Measurements from ENCODE around the gene BARX2.

The BARX2 gene

GRCh38 chr11:129443276-129443675 lies 67.6 kb downstream of the BARX2 start:
- no peak for DNase-seq

GRCh38 chr11:129444274-129444673 lies 68.6 kb downstream of the BARX2 start:
- DNase-seq, result no peak

- DNase-seq, result no peak
Measured at GRCh38 chr11:129445226-129445625, 69.6 kb downstream of the BARX2 start.

GRCh38 chr11:129446572-129446971 lies 70.9 kb downstream of the BARX2 start:
- DNase-seq, result no peak

- no peak for DNase-seq
Measured at GRCh38 chr11:129447654-129448239, 72.1 kb downstream of the BARX2 start.

- peak in 1 of 2 experiments; percentile 25 for DNase-seq
Measured at GRCh38 chr11:129451524-129451923, 75.9 kb downstream of the BARX2 start.

- no peak for DNase-seq
Measured at GRCh38 chr11:129453293-129453721, 77.7 kb downstream of the BARX2 start.

- DNase-seq, result no peak
Measured at GRCh38 chr11:129455101-129455500, 79.5 kb downstream of the BARX2 start.

- no peak for DNase-seq
Measured at GRCh38 chr11:129455756-129456655, 80.4 kb downstream of the BARX2 start.

- peak; percentile 54 to 75 for DNase-seq
Measured at GRCh38 chr11:129457321-129457720, 81.7 kb downstream of the BARX2 start.

GRCh38 chr11:129458278-129458677 lies 82.6 kb downstream of the BARX2 start:
- DNase-seq, result no peak

GRCh38 chr11:129458756-129459535 lies 83.3 kb downstream of the BARX2 start:
- peak in 1 of 2 experiments; percentile 23 for DNase-seq

- DNase-seq, result peak; percentile 97 to 99
Measured at GRCh38 chr11:129460714-129461113, 85.1 kb downstream of the BARX2 start.

GRCh38 chr11:129484068-129484467 lies 108.4 kb downstream of the BARX2 start:
- no peak for DNase-seq

- DNase-seq, result no peak
Measured at GRCh38 chr11:129489249-129489648, 113.6 kb downstream of the BARX2 start.

- DNase-seq, result no peak
Measured at GRCh38 chr11:129490004-129490403, 114.4 kb downstream of the BARX2 start.

GRCh38 chr11:129493746-129494145 lies 118.1 kb downstream of the BARX2 start:
- no peak for DNase-seq

Measured in NCI-H526 (cell line).